WTC11 (cell line): Measurements from ENCODE around the gene LBHD2. TPM values are rescaled to one million over a fixed set of nuclear protein-coding genes. Genes with fewer than 3 reads are reported as not detected.
A peak's percentile ranks its signal among the peaks of the same experiment; 100 is the strongest.

ENCODE experiments used
- ATAC-seq: fragments of 200-7000 bp; cut with Tn5 transposase; 2 replicates; pipeline ENCODE4 v1.10.0; 2021; ENCODE audit warnings: mild to moderate bottlenecking, moderate library complexity
- CTCF ChIA-PET: fragments of 300-600 bp; sonication (Branson Sonifier 250); formaldehyde crosslinking; loops from one replicate; lab custom pipeline; 2021; ENCODE audit warnings: antibody characterized with exemption; lab: Charles Lee
- POLR2A ChIA-PET: fragments of 350-600 bp; sonication (Branson Sonifier 250); formaldehyde crosslinking; loops from one replicate; lab custom pipeline; 2021; ENCODE audit warnings: antibody characterized with exemption; lab: Charles Lee
- DNase-seq: peaks from one replicate; pipeline ENCODE4 v3.0.0; 2021; ENCODE audit warnings: low spot score
- H3K27ac Mint-ChIP-seq: 2 replicates; pipeline ENCODE4 v1.8.0; 2021; ENCODE audit warnings: mixed read lengths
- H3K27me3 Mint-ChIP-seq: 2 replicates; pipeline ENCODE4 v1.8.0; 2021; ENCODE audit warnings: low read depth, mild to moderate bottlenecking, moderate library complexity, mixed read lengths
- H3K36me3 Mint-ChIP-seq: 2 replicates; pipeline ENCODE4 v1.8.0; 2021; ENCODE audit warnings: mixed read lengths
- H3K4me1 Mint-ChIP-seq: 2 replicates; pipeline ENCODE4 v1.8.0; 2022; ENCODE audit warnings: mixed read lengths
- H3K4me3 Mint-ChIP-seq: 2 replicates; pipeline ENCODE4 v1.8.0; 2021; ENCODE audit warnings: mild to moderate bottlenecking, moderate library complexity, mixed read lengths
- H3K9me3 Mint-ChIP-seq: 2 replicates; pipeline ENCODE4 v1.8.0; 2021; ENCODE audit warnings: mixed read lengths
- ESRRA ChIP-seq: sonication (generic); formaldehyde crosslinking; IDR thresholded peaks from 2 replicates; pipeline ENCODE4 v1.8.1; 2022; ENCODE audit warnings: mild to moderate bottlenecking, missing genetic modification reagents, borderline replicate concordance
- FOXJ3 ChIP-seq: sonication (generic); formaldehyde crosslinking; IDR thresholded peaks from 2 replicates; pipeline ENCODE4 v1.9.0; 2021; ENCODE audit warnings: missing genetic modification reagents, mild to moderate bottlenecking, borderline replicate concordance
- GABPB1 ChIP-seq: sonication (generic); formaldehyde crosslinking; IDR thresholded peaks from 2 replicates; pipeline ENCODE4 v1.8.1; 2023; ENCODE audit warnings: mild to moderate bottlenecking, missing genetic modification reagents
- KAT7 ChIP-seq: sonication (generic); formaldehyde crosslinking; IDR thresholded peaks from 2 replicates; pipeline ENCODE4 v1.8.1; 2023; ENCODE audit warnings: missing genetic modification reagents, mild to moderate bottlenecking, borderline replicate concordance
- MXD4 ChIP-seq: fragments of 250-450 bp; sonication (Bioruptor Pico); IDR thresholded peaks from 2 replicates; pipeline ENCODE4 v1.8.0; 2021; ENCODE audit warnings: mild to moderate bottlenecking, moderate library complexity, borderline replicate concordance
- PRRX2 ChIP-seq: fragments of 250-450 bp; sonication (Bioruptor Pico); IDR thresholded peaks from 2 replicates; pipeline ENCODE4 v1.8.0; 2021; ENCODE audit warnings: mild to moderate bottlenecking
- SMAD4 ChIP-seq: sonication (generic); formaldehyde crosslinking; IDR thresholded peaks from 2 replicates; pipeline ENCODE4 v1.8.0; 2022; ENCODE audit warnings: mild to moderate bottlenecking, missing genetic modification reagents
- SOX15 ChIP-seq: fragments of 250-450 bp; sonication (Bioruptor Pico); IDR thresholded peaks from 2 replicates; pipeline ENCODE4 v1.9.0; 2021; ENCODE audit warnings: mild to moderate bottlenecking
- SP1 ChIP-seq: sonication (generic); formaldehyde crosslinking; conservative IDR thresholded peaks from 2 replicates; pipeline ENCODE4 v1.8.1; 2022; ENCODE audit warnings: missing genetic modification reagents
- ZNF121 ChIP-seq: sonication (generic); formaldehyde crosslinking; IDR thresholded peaks from 2 replicates; pipeline ENCODE4 v1.8.0; 2023; ENCODE audit warnings: missing genetic modification reagents
- ZNF423 ChIP-seq: fragments of 250-450 bp; sonication (Bioruptor Pico); IDR thresholded peaks from 2 replicates; pipeline ENCODE4 v2.1.2; 2022; ENCODE audit warnings: mild to moderate bottlenecking, moderate library complexity
- ZNF671 ChIP-seq: fragments of 250-450 bp; sonication (Bioruptor Pico); IDR thresholded peaks from 2 replicates; pipeline ENCODE4 v1.8.0; 2021; ENCODE audit warnings: mild to moderate bottlenecking
- total RNA-seq: library from RNA; stranded (reverse); gene quantifications from 3 replicates; pipeline ENCODE4 v1.2.3, GENCODE V29; 2021
- TF ChIP-seq, protein P1 (sequence below): sonication (generic); formaldehyde crosslinking; IDR thresholded peaks from 2 replicates; pipeline ENCODE4 v1.8.1; 2022; ENCODE audit warnings: low read depth, mild to moderate bottlenecking, moderate library complexity, missing genetic modification reagents, borderline replicate concordance
- TF ChIP-seq, protein P2 (sequence below): sonication (generic); formaldehyde crosslinking; IDR thresholded peaks from 2 replicates; pipeline ENCODE4 v1.8.0; 2022; ENCODE audit warnings: mild to moderate bottlenecking, missing genetic modification reagents
- TF ChIP-seq, protein P3 (sequence below): fragments of 250-450 bp; sonication (Bioruptor Pico); IDR thresholded peaks from 2 replicates; pipeline ENCODE4 v1.9.0; 2021; ENCODE audit warnings: moderate library complexity, mild to moderate bottlenecking, inconsistent platforms, borderline replicate concordance
- TF ChIP-seq, protein P4 (sequence below): sonication (generic); formaldehyde crosslinking; IDR thresholded peaks from 2 replicates; pipeline ENCODE4 v1.8.0; 2022; ENCODE audit warnings: missing genetic modification reagents
- TF ChIP-seq, protein P5 (sequence below): fragments of 200-600 bp; IDR thresholded peaks from 2 replicates; pipeline ENCODE4 v1.8.0; 2022; ENCODE audit warnings: antibody characterized with exemption
- TF ChIP-seq, protein P6 (sequence below): fragments of 250-450 bp; sonication (Bioruptor Pico); IDR thresholded peaks from 2 replicates; pipeline ENCODE4 v1.9.0; 2021; ENCODE audit warnings: mild to moderate bottlenecking
- TF ChIP-seq, protein P7 (sequence below): sonication (generic); formaldehyde crosslinking; IDR thresholded peaks from 2 replicates; pipeline ENCODE4 v1.8.1; 2023; ENCODE audit warnings: mild to moderate bottlenecking, missing genetic modification reagents

The LBHD2 gene
- total RNA-seq, 1 experiment from 2014 or later: not detected

DNA sequence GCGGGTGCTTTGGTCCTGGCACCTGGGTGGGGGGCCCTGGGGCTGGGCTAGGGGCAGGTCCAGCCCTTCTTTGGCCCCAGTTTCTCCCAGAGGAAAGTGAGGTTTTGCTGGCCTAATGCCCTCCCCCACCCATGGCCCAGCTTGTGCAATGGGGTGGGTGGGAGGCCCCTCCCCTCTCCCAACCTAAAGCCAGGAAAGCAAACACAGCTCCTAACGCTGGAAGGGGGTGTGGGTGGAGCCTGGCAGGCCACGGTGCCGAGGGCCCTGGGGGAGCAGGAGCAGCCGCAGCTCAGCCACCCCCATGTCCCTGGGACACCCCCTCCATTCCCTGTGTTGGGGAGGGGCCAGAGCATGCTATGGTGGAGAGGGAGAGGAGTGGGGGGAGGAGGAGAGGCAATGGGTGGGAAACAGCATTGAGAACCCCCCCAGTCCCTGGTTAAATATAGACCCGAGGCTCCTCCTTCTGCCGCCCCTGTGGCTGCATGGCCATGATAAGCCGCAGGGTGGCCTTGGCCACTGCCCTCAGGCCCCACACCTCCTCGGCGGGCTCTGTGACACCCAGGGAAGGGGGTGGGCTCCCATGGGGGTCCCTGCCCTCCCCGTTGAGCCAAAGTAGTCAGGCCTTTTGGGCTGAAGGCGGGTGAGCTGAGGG, 15.2 kb downstream of the LBHD2 start:
- no peak overlapping the region for H3K27ac Mint-ChIP-seq
- peak; percentile 29 for ATAC-seq
- H3K4me3 Mint-ChIP-seq: no peak overlapping the region
- ChIA-PET CTCF (interaction anchor here (0.5 to 3.8 kb wide), 11 partner anchors 11 to 801 kb away, joined by 3 to 22 read pairs (median 5); partner anchors contain the start of gene TNFAIP2), POLR2A (interaction anchor here (0.5 kb wide), 1 partner anchor 528 kb away, joined by 3 read pairs; no protein-coding TSS in a partner anchor)
- H3K36me3 Mint-ChIP-seq: no peaks in the 10 kb centered on the region
- peak; percentile 16 for DNase-seq
- H3K27me3 Mint-ChIP-seq: peaks cover 38% of the 10 kb centered on the region
- TF ChIP-seq GABPB1 (CRISPR knock-in tag) (peak; percentile 67), ESRRA (CRISPR knock-in tag) (no peak), ZNF671 (no peak), MXD4 (CRISPR knock-in tag) (no peak), SMAD4 (CRISPR knock-in tag) (no peak), SOX15 (CRISPR knock-in tag) (no peak), FOXJ3 (CRISPR knock-in tag) (no peak)
- TF ChIP-seq, protein P1, sequence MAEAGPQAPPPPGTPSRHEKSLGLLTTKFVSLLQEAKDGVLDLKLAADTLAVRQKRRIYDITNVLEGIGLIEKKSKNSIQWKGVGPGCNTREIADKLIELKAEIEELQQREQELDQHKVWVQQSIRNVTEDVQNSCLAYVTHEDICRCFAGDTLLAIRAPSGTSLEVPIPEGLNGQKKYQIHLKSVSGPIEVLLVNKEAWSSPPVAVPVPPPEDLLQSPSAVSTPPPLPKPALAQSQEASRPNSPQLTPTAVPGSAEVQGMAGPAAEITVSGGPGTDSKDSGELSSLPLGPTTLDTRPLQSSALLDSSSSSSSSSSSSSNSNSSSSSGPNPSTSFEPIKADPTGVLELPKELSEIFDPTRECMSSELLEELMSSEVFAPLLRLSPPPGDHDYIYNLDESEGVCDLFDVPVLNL (CRISPR knock-in tag): no peak
- TF ChIP-seq, protein P2, sequence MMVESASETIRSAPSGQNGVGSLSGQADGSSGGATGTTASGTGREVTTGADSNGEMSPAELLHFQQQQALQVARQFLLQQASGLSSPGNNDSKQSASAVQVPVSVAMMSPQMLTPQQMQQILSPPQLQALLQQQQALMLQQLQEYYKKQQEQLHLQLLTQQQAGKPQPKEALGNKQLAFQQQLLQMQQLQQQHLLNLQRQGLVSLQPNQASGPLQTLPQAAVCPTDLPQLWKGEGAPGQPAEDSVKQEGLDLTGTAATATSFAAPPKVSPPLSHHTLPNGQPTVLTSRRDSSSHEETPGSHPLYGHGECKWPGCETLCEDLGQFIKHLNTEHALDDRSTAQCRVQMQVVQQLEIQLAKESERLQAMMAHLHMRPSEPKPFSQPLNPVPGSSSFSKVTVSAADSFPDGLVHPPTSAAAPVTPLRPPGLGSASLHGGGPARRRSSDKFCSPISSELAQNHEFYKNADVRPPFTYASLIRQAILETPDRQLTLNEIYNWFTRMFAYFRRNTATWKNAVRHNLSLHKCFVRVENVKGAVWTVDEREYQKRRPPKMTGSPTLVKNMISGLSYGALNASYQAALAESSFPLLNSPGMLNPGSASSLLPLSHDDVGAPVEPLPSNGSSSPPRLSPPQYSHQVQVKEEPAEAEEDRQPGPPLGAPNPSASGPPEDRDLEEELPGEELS (CRISPR knock-in tag): no peak
- TF ChIP-seq, protein P3, sequence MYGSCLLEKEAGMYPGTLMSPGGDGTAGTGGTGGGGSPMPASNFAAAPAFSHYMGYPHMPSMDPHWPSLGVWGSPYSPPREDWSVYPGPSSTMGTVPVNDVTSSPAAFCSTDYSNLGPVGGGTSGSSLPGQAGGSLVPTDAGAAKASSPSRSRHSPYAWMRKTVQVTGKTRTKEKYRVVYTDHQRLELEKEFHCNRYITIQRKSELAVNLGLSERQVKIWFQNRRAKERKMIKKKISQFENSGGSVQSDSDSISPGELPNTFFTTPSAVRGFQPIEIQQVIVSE (CRISPR knock-in tag): no peak
- TF ChIP-seq, protein P4, sequence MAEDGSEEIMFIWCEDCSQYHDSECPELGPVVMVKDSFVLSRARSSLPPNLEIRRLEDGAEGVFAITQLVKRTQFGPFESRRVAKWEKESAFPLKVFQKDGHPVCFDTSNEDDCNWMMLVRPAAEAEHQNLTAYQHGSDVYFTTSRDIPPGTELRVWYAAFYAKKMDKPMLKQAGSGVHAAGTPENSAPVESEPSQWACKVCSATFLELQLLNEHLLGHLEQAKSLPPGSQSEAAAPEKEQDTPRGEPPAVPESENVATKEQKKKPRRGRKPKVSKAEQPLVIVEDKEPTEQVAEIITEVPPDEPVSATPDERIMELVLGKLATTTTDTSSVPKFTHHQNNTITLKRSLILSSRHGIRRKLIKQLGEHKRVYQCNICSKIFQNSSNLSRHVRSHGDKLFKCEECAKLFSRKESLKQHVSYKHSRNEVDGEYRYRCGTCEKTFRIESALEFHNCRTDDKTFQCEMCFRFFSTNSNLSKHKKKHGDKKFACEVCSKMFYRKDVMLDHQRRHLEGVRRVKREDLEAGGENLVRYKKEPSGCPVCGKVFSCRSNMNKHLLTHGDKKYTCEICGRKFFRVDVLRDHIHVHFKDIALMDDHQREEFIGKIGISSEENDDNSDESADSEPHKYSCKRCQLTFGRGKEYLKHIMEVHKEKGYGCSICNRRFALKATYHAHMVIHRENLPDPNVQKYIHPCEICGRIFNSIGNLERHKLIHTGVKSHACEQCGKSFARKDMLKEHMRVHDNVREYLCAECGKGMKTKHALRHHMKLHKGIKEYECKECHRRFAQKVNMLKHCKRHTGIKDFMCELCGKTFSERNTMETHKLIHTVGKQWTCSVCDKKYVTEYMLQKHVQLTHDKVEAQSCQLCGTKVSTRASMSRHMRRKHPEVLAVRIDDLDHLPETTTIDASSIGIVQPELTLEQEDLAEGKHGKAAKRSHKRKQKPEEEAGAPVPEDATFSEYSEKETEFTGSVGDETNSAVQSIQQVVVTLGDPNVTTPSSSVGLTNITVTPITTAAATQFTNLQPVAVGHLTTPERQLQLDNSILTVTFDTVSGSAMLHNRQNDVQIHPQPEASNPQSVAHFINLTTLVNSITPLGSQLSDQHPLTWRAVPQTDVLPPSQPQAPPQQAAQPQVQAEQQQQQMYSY (CRISPR knock-in tag): peak; percentile 65; the same call in 1 of the 2 replicates
- TF ChIP-seq, protein P5, sequence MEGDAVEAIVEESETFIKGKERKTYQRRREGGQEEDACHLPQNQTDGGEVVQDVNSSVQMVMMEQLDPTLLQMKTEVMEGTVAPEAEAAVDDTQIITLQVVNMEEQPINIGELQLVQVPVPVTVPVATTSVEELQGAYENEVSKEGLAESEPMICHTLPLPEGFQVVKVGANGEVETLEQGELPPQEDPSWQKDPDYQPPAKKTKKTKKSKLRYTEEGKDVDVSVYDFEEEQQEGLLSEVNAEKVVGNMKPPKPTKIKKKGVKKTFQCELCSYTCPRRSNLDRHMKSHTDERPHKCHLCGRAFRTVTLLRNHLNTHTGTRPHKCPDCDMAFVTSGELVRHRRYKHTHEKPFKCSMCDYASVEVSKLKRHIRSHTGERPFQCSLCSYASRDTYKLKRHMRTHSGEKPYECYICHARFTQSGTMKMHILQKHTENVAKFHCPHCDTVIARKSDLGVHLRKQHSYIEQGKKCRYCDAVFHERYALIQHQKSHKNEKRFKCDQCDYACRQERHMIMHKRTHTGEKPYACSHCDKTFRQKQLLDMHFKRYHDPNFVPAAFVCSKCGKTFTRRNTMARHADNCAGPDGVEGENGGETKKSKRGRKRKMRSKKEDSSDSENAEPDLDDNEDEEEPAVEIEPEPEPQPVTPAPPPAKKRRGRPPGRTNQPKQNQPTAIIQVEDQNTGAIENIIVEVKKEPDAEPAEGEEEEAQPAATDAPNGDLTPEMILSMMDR: no peak
- peaks cover 15% of the 10 kb centered on the region for H3K4me1 Mint-ChIP-seq
- no peaks in the 10 kb centered on the region for H3K9me3 Mint-ChIP-seq

DNA sequence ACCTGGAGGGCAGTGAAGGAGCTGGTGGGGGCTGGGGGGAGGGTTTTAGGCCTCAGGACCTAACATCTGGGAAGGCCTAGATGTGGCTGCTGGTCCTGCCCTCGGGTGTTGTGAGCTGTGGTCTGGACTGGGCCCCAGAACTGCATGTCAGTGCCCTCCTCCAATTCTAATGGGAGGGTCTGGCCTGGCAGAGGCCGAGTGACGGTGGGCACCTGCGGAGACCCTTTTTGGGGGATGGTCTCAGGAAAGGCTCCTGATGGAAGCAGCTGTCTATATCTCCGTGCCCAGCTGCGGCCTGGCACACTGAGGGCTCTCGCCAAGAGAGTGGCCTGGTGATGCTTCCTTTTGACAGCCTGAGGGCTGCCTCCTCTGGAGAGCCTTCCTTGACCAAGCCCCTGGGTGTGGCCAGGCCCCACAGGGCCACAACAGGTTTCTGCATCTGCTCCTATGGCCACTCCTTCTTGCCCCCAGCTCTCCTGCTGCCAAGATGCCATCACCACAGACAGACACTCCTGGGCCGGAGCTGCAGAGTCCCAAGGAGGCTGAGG, 15.8 kb downstream of the LBHD2 start:
- CTCF ChIA-PET: interaction anchor here (0.5 to 3.8 kb wide), 8 partner anchors 9 to 801 kb away, joined by 3 to 20 read pairs (median 4); partner anchors contain the start of gene TNFAIP2
- H3K27ac Mint-ChIP-seq: no peak overlapping the region
- DNase-seq (no peak), ATAC-seq (no peak)
- H3K27me3 Mint-ChIP-seq: peaks cover 44% of the 10 kb centered on the region
- H3K4me3 Mint-ChIP-seq: no peak overlapping the region
- H3K9me3 Mint-ChIP-seq: no peaks in the 10 kb centered on the region
- POLR2A ChIA-PET: no interaction called here
- peaks cover 15% of the 10 kb centered on the region for H3K4me1 Mint-ChIP-seq
- H3K36me3 Mint-ChIP-seq: no peaks in the 10 kb centered on the region
- TF ChIP-seq PRRX2 (CRISPR knock-in tag): no peak
- no peak for TF ChIP-seq SP1 (CRISPR knock-in tag)
- TF ChIP-seq ZNF671: no peak
- no peak for TF ChIP-seq ZNF121 (CRISPR knock-in tag)
- TF ChIP-seq, protein P5: no peak
- TF ChIP-seq, protein P6, sequence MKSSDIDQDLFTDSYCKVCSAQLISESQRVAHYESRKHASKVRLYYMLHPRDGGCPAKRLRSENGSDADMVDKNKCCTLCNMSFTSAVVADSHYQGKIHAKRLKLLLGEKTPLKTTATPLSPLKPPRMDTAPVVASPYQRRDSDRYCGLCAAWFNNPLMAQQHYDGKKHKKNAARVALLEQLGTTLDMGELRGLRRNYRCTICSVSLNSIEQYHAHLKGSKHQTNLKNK: no peak
- TF ChIP-seq, protein P7, sequence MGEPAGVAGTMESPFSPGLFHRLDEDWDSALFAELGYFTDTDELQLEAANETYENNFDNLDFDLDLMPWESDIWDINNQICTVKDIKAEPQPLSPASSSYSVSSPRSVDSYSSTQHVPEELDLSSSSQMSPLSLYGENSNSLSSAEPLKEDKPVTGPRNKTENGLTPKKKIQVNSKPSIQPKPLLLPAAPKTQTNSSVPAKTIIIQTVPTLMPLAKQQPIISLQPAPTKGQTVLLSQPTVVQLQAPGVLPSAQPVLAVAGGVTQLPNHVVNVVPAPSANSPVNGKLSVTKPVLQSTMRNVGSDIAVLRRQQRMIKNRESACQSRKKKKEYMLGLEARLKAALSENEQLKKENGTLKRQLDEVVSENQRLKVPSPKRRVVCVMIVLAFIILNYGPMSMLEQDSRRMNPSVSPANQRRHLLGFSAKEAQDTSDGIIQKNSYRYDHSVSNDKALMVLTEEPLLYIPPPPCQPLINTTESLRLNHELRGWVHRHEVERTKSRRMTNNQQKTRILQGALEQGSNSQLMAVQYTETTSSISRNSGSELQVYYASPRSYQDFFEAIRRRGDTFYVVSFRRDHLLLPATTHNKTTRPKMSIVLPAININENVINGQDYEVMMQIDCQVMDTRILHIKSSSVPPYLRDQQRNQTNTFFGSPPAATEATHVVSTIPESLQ: no peak
- no peak for TF ChIP-seq ZNF423 (CRISPR knock-in tag)
- no peak for TF ChIP-seq KAT7
